Tibial nerve (tissue), 4 donors: ENCODE results near the gene RAB33B. TPM values are rescaled to one million over a fixed set of nuclear protein-coding genes. Genes with fewer than 3 reads are reported as not detected.
"Not testable (repeated sequence)": the region's sequence is repeated elsewhere in the genome, so short reads cannot be mapped to it uniquely, and the experiment has no call there.

ENCODE experiments used
- DNase-seq, 2 donors: peaks; one replicate each; pipeline ENCODE4 v3.0.0-alpha.2; 2019; ENCODE audit warnings: low spot score in 2 of 2
- H3K27ac ChIP-seq, 4 donors: fragments of 200-600 bp; sonication (generic) in 3 of 4; one replicate each; pipeline ENCODE4 v1.5.1; 2017 to 2019; ENCODE audit warnings: mild to moderate bottlenecking in 1 of 4
- H3K27me3 ChIP-seq, 2 donors: fragments of 200-600 bp; sonication (generic) in 1 of 2; one replicate each; pipeline versions ENCODE4 v1.5.1 to v1.6.0; 2017 to 2019
- H3K36me3 ChIP-seq, 3 donors: fragments of 200-600 bp; sonication (generic); one replicate each; pipeline ENCODE4 v1.5.1; 2018 to 2019
- H3K4me1 ChIP-seq, 4 donors: fragments of 200-600 bp; sonication (generic) in 3 of 4; one replicate each; pipeline ENCODE4 v1.5.1; 2017 to 2019
- H3K4me3 ChIP-seq, 4 donors: fragments of 200-600 bp; sonication (generic) in 3 of 4; one replicate each; pipeline ENCODE4 v1.5.1; 2017 to 2019; ENCODE audit warnings: mild to moderate bottlenecking in 1 of 4, moderate library complexity in 1 of 4
- H3K9me3 ChIP-seq, 4 donors: fragments of 200-600 bp; sonication (generic) in 3 of 4; one replicate each; pipeline ENCODE4 v1.5.1; 2017 to 2019
- EP300 ChIP-seq, 2 donors: sonication (generic); formaldehyde crosslinking; IDR thresholded peaks; one replicate each; pipeline ENCODE4 v1.6.1; 2017; ENCODE audit warnings: antibody characterized with exemption in 2 of 2, mild to moderate bottlenecking in 1 of 2
- POLR2A ChIP-seq, 2 donors: fragments of 450-650 bp; IDR thresholded peaks; one replicate each; pipeline ENCODE4 v1.6.1; 2017; ENCODE audit warnings: antibody characterized with exemption in 2 of 2, mild to moderate bottlenecking in 2 of 2, moderate library complexity in 2 of 2
- WGBS, 2 donors: methylation state at CpG; one replicate each; pipeline ENCODE4 v1.1.5; 2018; 5-methylcytosine and 5-hydroxymethylcytosine counted together
- total RNA-seq, 4 donors: library from RNA; depleted of rRNA; stranded (reverse); fragments of >200 nt; gene quantifications; one replicate each; pipeline ENCODE4 v1.1.0, GENCODE V29; 2016
- TF ChIP-seq, protein P1 (sequence below), 5 experiments: fragments of 200-600 bp in 3 of 5; fragments of 450-650 bp in 2 of 5; sonication (generic) in 3 of 5; IDR thresholded peaks; one replicate each; pipeline ENCODE4 v1.5.1; 2016 to 2019; ENCODE audit warnings: antibody characterized with exemption in 5 of 5, mild to moderate bottlenecking in 3 of 5, moderate library complexity in 2 of 5

Gene RAB33B
- total RNA-seq, 4 donors from 2014 or later, result 13.2 to 18.6 (median 15.0) TPM

- H3K4me3 ChIP-seq, result no peak overlapping the region
- H3K36me3 ChIP-seq, result peaks cover 0 to 17% (median 0%) of the 10 kb centered on the region in 3 donors
- no peak overlapping the region for H3K27ac ChIP-seq
- no peaks in the 10 kb centered on the region for H3K27me3 ChIP-seq
- no peaks in the 10 kb centered on the region for H3K4me1 ChIP-seq
- 82 to 94% methylated on average over 4 of the region's 4 CpGs for WGBS, 2 donors
- H3K9me3 ChIP-seq, result peaks cover 0 to 18% (median 6%) of the 10 kb centered on the region in 4 donors
- TF ChIP-seq, protein P1, sequence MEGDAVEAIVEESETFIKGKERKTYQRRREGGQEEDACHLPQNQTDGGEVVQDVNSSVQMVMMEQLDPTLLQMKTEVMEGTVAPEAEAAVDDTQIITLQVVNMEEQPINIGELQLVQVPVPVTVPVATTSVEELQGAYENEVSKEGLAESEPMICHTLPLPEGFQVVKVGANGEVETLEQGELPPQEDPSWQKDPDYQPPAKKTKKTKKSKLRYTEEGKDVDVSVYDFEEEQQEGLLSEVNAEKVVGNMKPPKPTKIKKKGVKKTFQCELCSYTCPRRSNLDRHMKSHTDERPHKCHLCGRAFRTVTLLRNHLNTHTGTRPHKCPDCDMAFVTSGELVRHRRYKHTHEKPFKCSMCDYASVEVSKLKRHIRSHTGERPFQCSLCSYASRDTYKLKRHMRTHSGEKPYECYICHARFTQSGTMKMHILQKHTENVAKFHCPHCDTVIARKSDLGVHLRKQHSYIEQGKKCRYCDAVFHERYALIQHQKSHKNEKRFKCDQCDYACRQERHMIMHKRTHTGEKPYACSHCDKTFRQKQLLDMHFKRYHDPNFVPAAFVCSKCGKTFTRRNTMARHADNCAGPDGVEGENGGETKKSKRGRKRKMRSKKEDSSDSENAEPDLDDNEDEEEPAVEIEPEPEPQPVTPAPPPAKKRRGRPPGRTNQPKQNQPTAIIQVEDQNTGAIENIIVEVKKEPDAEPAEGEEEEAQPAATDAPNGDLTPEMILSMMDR (IDR thresholded peaks at IDR 0.05), result no peak
- no peak for TF ChIP-seq POLR2A (IDR thresholded peaks at IDR 0.05)
- TF ChIP-seq EP300 (IDR thresholded peaks at IDR 0.05), result no peak
- DNase-seq, result no peak
Observed at GRCh38 chr4:139465922-139466321, 12.0 kb downstream of the RAB33B start.

GRCh38 chr4:139468756-139469155, 14.8 kb downstream of the RAB33B start:
- H3K27me3 ChIP-seq, H3K27ac ChIP-seq, H3K4me1 ChIP-seq, DNase-seq, H3K4me3 ChIP-seq: not testable (repeated sequence)
- Histone ChIP-seq H3K36me3 (peaks cover 0 to 45% (median 3%) of the 10 kb centered on the region in 3 donors), H3K9me3 (peaks cover 0 to 29% (median 6%) of the 10 kb centered on the region in 4 donors)

DNA sequence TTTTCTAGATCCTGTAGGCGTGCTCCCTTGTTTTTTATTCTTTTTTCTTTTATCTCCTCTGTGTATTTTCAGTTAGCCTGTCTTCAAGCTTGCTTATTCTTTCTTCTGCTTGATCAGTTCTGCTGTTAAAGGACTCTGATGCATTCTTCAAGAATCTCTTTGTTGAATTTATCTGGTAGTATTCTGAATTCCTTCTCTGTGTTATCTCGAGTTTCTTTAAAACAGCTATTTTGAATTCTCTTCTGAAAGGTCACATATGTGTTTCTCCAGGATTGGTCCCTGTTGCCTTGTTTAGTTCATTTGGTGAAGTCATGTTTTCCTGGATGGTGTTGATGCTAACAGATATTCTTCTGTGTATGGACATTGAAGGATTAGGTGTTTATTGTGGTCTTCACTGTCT, 15.3 kb downstream of the RAB33B start:
- Histone ChIP-seq H3K27ac (no peak overlapping the region), H3K4me1 (no peaks in the 10 kb centered on the region), H3K9me3 (peaks cover 0 to 29% (median 6%) of the 10 kb centered on the region in 4 donors), H3K27me3 (no peaks in the 10 kb centered on the region), H3K4me3 (no peak overlapping the region), H3K36me3 (peaks cover 0 to 50% (median 3%) of the 10 kb centered on the region in 3 donors)
- DNase-seq, result no peak
- WGBS, 2 donors, result 68 to 81% methylated on average over 2 of the region's 2 CpGs
- TF ChIP-seq, protein P1 (IDR thresholded peaks at IDR 0.05), result no peak
- no peak for TF ChIP-seq EP300 (IDR thresholded peaks at IDR 0.05)
- no peak for TF ChIP-seq POLR2A (IDR thresholded peaks at IDR 0.05)

GRCh38 chr4:139469869-139470268, 15.9 kb downstream of the RAB33B start:
- TF ChIP-seq EP300 (IDR thresholded peaks at IDR 0.05) (no peak), POLR2A (IDR thresholded peaks at IDR 0.05) (no peak)
- TF ChIP-seq, protein P1 (IDR thresholded peaks at IDR 0.05), result no peak

GRCh38 chr4:139470295-139470694, 16.4 kb downstream of the RAB33B start:
- H3K9me3 ChIP-seq, result peaks cover 0 to 29% (median 6%) of the 10 kb centered on the region in 4 donors
- no peak for DNase-seq
- H3K4me3 ChIP-seq, result no peak overlapping the region
- H3K27ac ChIP-seq, result no peak overlapping the region
- no peak for TF ChIP-seq POLR2A (IDR thresholded peaks at IDR 0.05)
- no peak for TF ChIP-seq EP300 (IDR thresholded peaks at IDR 0.05)
- TF ChIP-seq, protein P1 (IDR thresholded peaks at IDR 0.05), result no peak
- no peaks in the 10 kb centered on the region for H3K4me1 ChIP-seq
- peaks cover 0 to 50% (median 3%) of the 10 kb centered on the region in 3 donors for H3K36me3 ChIP-seq
- no peaks in the 10 kb centered on the region for H3K27me3 ChIP-seq

More at GRCh38 chr4:139469869-139470268, 15.9 kb downstream of the RAB33B start:
- Histone ChIP-seq H3K9me3 (peaks cover 0 to 29% (median 6%) of the 10 kb centered on the region in 4 donors), H3K27me3 (no peaks in the 10 kb centered on the region), H3K27ac (no peak overlapping the region), H3K36me3 (peaks cover 0 to 50% (median 3%) of the 10 kb centered on the region in 3 donors), H3K4me1 (no peaks in the 10 kb centered on the region), H3K4me3 (no peak overlapping the region)
- 100% methylated on average over 1 of the region's 1 CpG for WGBS, 2 donors
- no peak for DNase-seq
